Activated gamma-delta T cell treated with Interleukin-2 at 50 U/mL for 16 hours (primary cell): ENCODE results near the gene NOVA2.

ENCODE experiments used
- DNase-seq: peaks from one replicate; pipeline ENCODE4 v3.0.0-alpha.2; 2020

Gene NOVA2

GRCh38 chr19:46000491-46001246 is 27.0 kb upstream of the NOVA2 start:
- peak; percentile 67 for DNase-seq

GRCh38 chr19:45999653-46000121 is 26.0 kb upstream of the NOVA2 start:
- no peak for DNase-seq

GRCh38 chr19:45998834-45999233 is 25.2 kb upstream of the NOVA2 start:
- DNase-seq: no peak

- DNase-seq: no peak
Measured at GRCh38 chr19:45996933-45997332, 23.3 kb upstream of the NOVA2 start.

GRCh38 chr19:45995715-45996385 is 22.2 kb upstream of the NOVA2 start:
- no peak for DNase-seq

GRCh38 chr19:45994998-45995714 is 21.5 kb upstream of the NOVA2 start, which contains the start of gene CCDC61:
TSS of gene CCDC61 (plus strand) at chr19:45995467. CDS start at chr19:46003019, 7,552 bp downstream.
- peak; percentile 95 for DNase-seq

GRCh38 chr19:45994456-45994997 is 20.9 kb upstream of the NOVA2 start:
- DNase-seq: no peak

GRCh38 chr19:45990113-45990728 is 16.6 kb upstream of the NOVA2 start:
- no peak for DNase-seq

GRCh38 chr19:45985321-45985720 is 11.7 kb upstream of the NOVA2 start:
- no peak for DNase-seq

- DNase-seq: no peak
Measured at GRCh38 chr19:45981350-45981749, 7.7 kb upstream of the NOVA2 start.

- DNase-seq: no peak
Measured at GRCh38 chr19:45978156-45978555, 4.5 kb upstream of the NOVA2 start.

GRCh38 chr19:45976178-45976577 is 2.5 kb upstream of the NOVA2 start:
- DNase-seq: no peak

GRCh38 chr19:45975306-45976070 is 1.8 kb upstream of the NOVA2 start:
- no peak for DNase-seq

- no peak for DNase-seq
Measured at GRCh38 chr19:45972947-45973540, 621 bp downstream of the NOVA2 start.

GRCh38 chr19:45972081-45972946 is 1.4 kb downstream of the NOVA2 start:
- DNase-seq: no peak

GRCh38 chr19:45971260-45971902 is 2.3 kb downstream of the NOVA2 start:
- no peak for DNase-seq

- DNase-seq: no peak
Measured at GRCh38 chr19:45969676-45970075, 4.0 kb downstream of the NOVA2 start.

GRCh38 chr19:45968626-45969025 is 5.0 kb downstream of the NOVA2 start:
- no peak for DNase-seq

GRCh38 chr19:45967246-45967645 is 6.4 kb downstream of the NOVA2 start:
- no peak for DNase-seq

- DNase-seq: no peak
Measured at GRCh38 chr19:45962021-45962420, 11.6 kb downstream of the NOVA2 start.
